Fibroblast of lung (primary cell): ENCODE measurements around the gene ARHGEF10L. TPM values are rescaled to one million over a fixed set of nuclear protein-coding genes. Genes with fewer than 3 reads are reported as not detected.

ENCODE experiments used
- DNase-seq, 2 donors: peaks; one replicate each; pipeline versions ENCODE4 v3.0.0 to v3.0.0-alpha.2; 2010; ENCODE audit warnings: low read depth in 2 of 2
- H2AFZ ChIP-seq: 2 replicates; pipeline ENCODE4 v1.5.1; 2012; ENCODE audit warnings: low read length, control low read depth, inconsistent platforms
- H3K27ac ChIP-seq: 2 replicates; pipeline ENCODE4 v1.5.1; 2011; ENCODE audit warnings: low read length, control low read depth; ENCODE audit not compliant: insufficient read depth
- H3K27me3 ChIP-seq: 2 replicates; pipeline ENCODE4 v1.5.1; 2011; ENCODE audit warnings: mild to moderate bottlenecking, low read length; ENCODE audit not compliant: control insufficient read depth, insufficient read depth
- H3K36me3 ChIP-seq: 2 replicates; pipeline ENCODE4 v1.5.1; 2011; ENCODE audit warnings: low read length; ENCODE audit not compliant: control insufficient read depth, insufficient read depth
- H3K4me1 ChIP-seq: 2 replicates; pipeline ENCODE4 v1.5.1; 2011; ENCODE audit warnings: low read length; ENCODE audit not compliant: control insufficient read depth, insufficient read depth; ENCODE audit errors: extremely low read depth
- H3K4me2 ChIP-seq: 2 replicates; pipeline ENCODE4 v1.5.1; 2011; ENCODE audit warnings: low read length, control low read depth; ENCODE audit not compliant: insufficient read depth; ENCODE audit errors: extremely low read depth
- H3K4me3 ChIP-seq, 4 experiments: fragments of 200-600 bp in 1 of 4; sonication (generic) in 1 of 4; replicated peaks in 1 of 4; 2 replicates each; pipeline ENCODE4 v1.5.1; 2011 to 2016; ENCODE audit warnings: low read length in 4 of 4, low read depth in 3 of 4, mild to moderate bottlenecking in 3 of 4, control low read depth in 2 of 4, inconsistent platforms in 1 of 4, mixed read lengths in 1 of 4; ENCODE audit not compliant: insufficient read depth in 1 of 4; ENCODE audit errors: control extremely low read depth in 1 of 4
- H3K79me2 ChIP-seq: 2 replicates; pipeline ENCODE4 v1.5.1; 2012; ENCODE audit warnings: mild to moderate bottlenecking, low read length, inconsistent platforms; ENCODE audit not compliant: control insufficient read depth, insufficient read depth
- H3K9ac ChIP-seq: 2 replicates; pipeline ENCODE4 v1.5.1; 2011; ENCODE audit warnings: mild to moderate bottlenecking, low read length, control low read depth; ENCODE audit not compliant: insufficient read depth
- H3K9me3 ChIP-seq: 2 replicates; pipeline ENCODE4 v1.5.1; 2012; ENCODE audit warnings: low read depth, low read length; ENCODE audit not compliant: control insufficient read depth, insufficient read depth
- H4K20me1 ChIP-seq: 2 replicates; pipeline ENCODE4 v1.5.1; 2011; ENCODE audit warnings: low read length; ENCODE audit not compliant: control insufficient read depth, insufficient read depth; ENCODE audit errors: extremely low read depth
- EZH2 ChIP-seq: IDR thresholded peaks from 2 replicates; pipeline ENCODE4 v1.5.1; 2012; ENCODE audit warnings: low read length, control low read depth, mild to moderate bottlenecking; ENCODE audit errors: missing control alignments
- polyA plus RNA-seq, 2 donors: library from polyadenylated mRNA; depleted of rRNA in 1 of 2; stranded (reverse) in 1 of 2; unstranded in 1 of 2; fragments of >200 nt; gene quantifications; 2 replicates each; pipeline ENCODE4 v1.2.1, GENCODE V29; 2011 to 2012; ENCODE audit warnings: missing spikeins in 1 of 2
- total RNA-seq: library from RNA; depleted of rRNA; stranded (reverse); fragments of >200 nt; gene quantifications from 2 replicates; pipeline ENCODE4 v1.2.1, GENCODE V29; 2014
- TF ChIP-seq, protein P1 (sequence below), 2 donors: IDR thresholded peaks in 1 of 2; conservative IDR thresholded peaks in 1 of 2; 1 replicate in 1 of 2; 2 replicates in 1 of 2; pipeline ENCODE4 v1.5.1; 2011 to 2012; ENCODE audit warnings: low read length in 2 of 2, control low read depth in 1 of 2, inconsistent platforms in 1 of 2, low read depth in 1 of 2, mild to moderate bottlenecking in 1 of 2

ARHGEF10L gene
- total and polyA plus RNA-seq, 2 donors (not counting 1 experiment from before 2014, with no cell fraction given), result 11.2 to 24.3 TPM

- peaks cover 28% of the 10 kb centered on the region for H3K4me1 ChIP-seq
- H3K79me2 ChIP-seq, result peaks cover 21% of the 10 kb centered on the region
- no peak overlapping the region for H3K4me3 ChIP-seq
- no peaks in the 10 kb centered on the region for H4K20me1 ChIP-seq
- no peak overlapping the region for H3K4me2 ChIP-seq
- no peak overlapping the region for H3K9ac ChIP-seq
- DNase-seq, result no peak
- no peak for TF ChIP-seq EZH2
- TF ChIP-seq, protein P1, sequence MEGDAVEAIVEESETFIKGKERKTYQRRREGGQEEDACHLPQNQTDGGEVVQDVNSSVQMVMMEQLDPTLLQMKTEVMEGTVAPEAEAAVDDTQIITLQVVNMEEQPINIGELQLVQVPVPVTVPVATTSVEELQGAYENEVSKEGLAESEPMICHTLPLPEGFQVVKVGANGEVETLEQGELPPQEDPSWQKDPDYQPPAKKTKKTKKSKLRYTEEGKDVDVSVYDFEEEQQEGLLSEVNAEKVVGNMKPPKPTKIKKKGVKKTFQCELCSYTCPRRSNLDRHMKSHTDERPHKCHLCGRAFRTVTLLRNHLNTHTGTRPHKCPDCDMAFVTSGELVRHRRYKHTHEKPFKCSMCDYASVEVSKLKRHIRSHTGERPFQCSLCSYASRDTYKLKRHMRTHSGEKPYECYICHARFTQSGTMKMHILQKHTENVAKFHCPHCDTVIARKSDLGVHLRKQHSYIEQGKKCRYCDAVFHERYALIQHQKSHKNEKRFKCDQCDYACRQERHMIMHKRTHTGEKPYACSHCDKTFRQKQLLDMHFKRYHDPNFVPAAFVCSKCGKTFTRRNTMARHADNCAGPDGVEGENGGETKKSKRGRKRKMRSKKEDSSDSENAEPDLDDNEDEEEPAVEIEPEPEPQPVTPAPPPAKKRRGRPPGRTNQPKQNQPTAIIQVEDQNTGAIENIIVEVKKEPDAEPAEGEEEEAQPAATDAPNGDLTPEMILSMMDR (conservative IDR thresholded peaks at IDR 0.05 in 1 of 2, IDR thresholded peaks at IDR 0.05 in 1 of 2; ENCODE audit: low read depth in 1 of 2, low read length in 2 of 2), result no peak
- H2AFZ ChIP-seq, result no peak overlapping the region
- no peaks in the 10 kb centered on the region for H3K9me3 ChIP-seq
- no peaks in the 10 kb centered on the region for H3K36me3 ChIP-seq
- H3K27ac ChIP-seq, result no peak overlapping the region
- no peaks in the 10 kb centered on the region for H3K27me3 ChIP-seq
Measured at GRCh38 chr1:17546946-17547670, 7.6 kb downstream of the ARHGEF10L start.

GRCh38 chr1:17549384-17549783 lies 9.9 kb downstream of the ARHGEF10L start:
- no peak for DNase-seq
- TF ChIP-seq, protein P1 (conservative IDR thresholded peaks at IDR 0.05 in 1 of 2, IDR thresholded peaks at IDR 0.05 in 1 of 2; ENCODE audit: low read depth in 1 of 2, low read length in 2 of 2), result no peak
- no peak for TF ChIP-seq EZH2
- Histone ChIP-seq H3K4me1 (peaks cover 37% of the 10 kb centered on the region), H3K9ac (no peak overlapping the region), H3K79me2 (peaks cover 20% of the 10 kb centered on the region), H4K20me1 (no peaks in the 10 kb centered on the region), H3K27me3 (no peaks in the 10 kb centered on the region), H3K27ac (no peak overlapping the region), H3K9me3 (no peaks in the 10 kb centered on the region), H3K4me2 (no peak overlapping the region), H3K36me3 (no peaks in the 10 kb centered on the region), H3K4me3 (no peak overlapping the region), H2AFZ (no peak overlapping the region)

GRCh38 chr1:17550729-17551584 lies 11.5 kb downstream of the ARHGEF10L start:
- Histone ChIP-seq H3K27ac (peak overlapping the region; percentile 46), H3K9me3 (no peaks in the 10 kb centered on the region), H3K9ac (no peak overlapping the region), H3K36me3 (no peaks in the 10 kb centered on the region), H3K79me2 (peaks cover 16% of the 10 kb centered on the region), H2AFZ (no peak overlapping the region), H3K4me1 (peaks cover 23% of the 10 kb centered on the region), H3K4me2 (no peak overlapping the region), H4K20me1 (no peaks in the 10 kb centered on the region), H3K27me3 (no peaks in the 10 kb centered on the region), H3K4me3 (no peak overlapping the region)
- no peak for TF ChIP-seq EZH2
- TF ChIP-seq, protein P1 (conservative IDR thresholded peaks at IDR 0.05 in 1 of 2, IDR thresholded peaks at IDR 0.05 in 1 of 2; ENCODE audit: low read depth in 1 of 2, low read length in 2 of 2), result no peak
- peak in 1 of 2 donors; percentile 36 for DNase-seq
